ENCODE measurements around the gene TCTA. TPM values are rescaled to one million over a fixed set of nuclear protein-coding genes. Genes with fewer than 3 reads are reported as not detected.

The TCTA gene
- total and polyA plus RNA-seq, 9 of the 15 experiments (the other 6 are each of a cell fraction or from before 2014, with no cell fraction given): 4.0 to 15.4 (median 8.2) TPM

- peaks cover 15 to 17% of the 10 kb centered on the region in 2 experiments; a peak in 4 of 5 replicates for H3K4me1 ChIP-seq (replicated peaks in 1 of 2; ENCODE audit: control insufficient read depth in 2 of 2, insufficient read depth in 2 of 2, low read length in 2 of 2)
- H3K4me3 ChIP-seq: no peak overlapping the region
- TF ChIP-seq ATF1 (CRISPR knock-in tag; IDR thresholded peaks at IDR 0.05): no peak
- no peak for TF ChIP-seq ATF1 (tag; IDR thresholded peaks at IDR 0.05)
- TF ChIP-seq RBM15 (IDR thresholded peaks at IDR 0.05; ENCODE audit: insufficient read depth, low read length): no peak
- TF ChIP-seq FOXP4 (CRISPR knock-in tag; IDR thresholded peaks at IDR 0.05; ENCODE audit: borderline replicate concordance): no peak
- no peak for TF ChIP-seq ZNF507 (tag; conservative IDR thresholded peaks at IDR 0.05)
- TF ChIP-seq ZC3H8 (IDR thresholded peaks at IDR 0.05): no peak
- TF ChIP-seq ESRRA (IDR thresholded peaks at IDR 0.05; ENCODE audit: borderline replicate concordance, low read depth): no peak
- TF ChIP-seq U2AF2 (optimal IDR thresholded peaks at IDR 0.05; ENCODE audit: low read depth, low read length): no peak
- no peak for TF ChIP-seq KDM1A (IDR thresholded peaks at IDR 0.05)
- no peak for TF ChIP-seq ARID2 (IDR thresholded peaks at IDR 0.05)
- TF ChIP-seq E4F1 (CRISPR knock-in tag; IDR thresholded peaks at IDR 0.05; ENCODE audit: borderline replicate concordance): no peak
- no peak for TF ChIP-seq CHD4 (IDR thresholded peaks at IDR 0.05; ENCODE audit: insufficient read depth, insufficient replicate concordance, low read depth, low read length, poor library complexity, severe bottlenecking)
- no peak for TF ChIP-seq ARNT (IDR thresholded peaks at IDR 0.05)
- no peak for TF ChIP-seq SIN3B (IDR thresholded peaks at IDR 0.05; ENCODE audit: low read depth)
- TF ChIP-seq POLR2A (conservative IDR thresholded peaks at IDR 0.05): no peak
- no peak for TF ChIP-seq NR3C1 (CRISPR knock-in tag; IDR thresholded peaks at IDR 0.05)
- no peak for TF ChIP-seq TRIM24 (IDR thresholded peaks at IDR 0.05)
- TF ChIP-seq CCAR2 (IDR thresholded peaks at IDR 0.05; ENCODE audit: low read depth, low read length): no peak
- TF ChIP-seq MTA1 (IDR thresholded peaks at IDR 0.05; ENCODE audit: borderline replicate concordance): no peak
- no peak for TF ChIP-seq NFE2 (IDR thresholded peaks at IDR 0.05; ENCODE audit: low read depth)
- TF ChIP-seq SRF (CRISPR knock-in tag; IDR thresholded peaks at IDR 0.05): no peak
- H3K27me3 ChIP-seq (ENCODE audit: control insufficient read depth in 2 of 2, insufficient read depth in 2 of 2, low read length in 2 of 2): no peaks in the 10 kb centered on the region
- no peaks in the 10 kb centered on the region for H4K20me1 ChIP-seq (replicated peaks; ENCODE audit: control insufficient read depth, insufficient read depth, low read length)
- no peaks in the 10 kb centered on the region for H3K79me2 ChIP-seq (ENCODE audit: control insufficient read depth, insufficient read depth, low read length)
- no peaks in the 10 kb centered on the region for H3K9me3 ChIP-seq (replicated peaks; ENCODE audit: control insufficient read depth, insufficient read depth, low read depth, low read length)
- H3K27ac ChIP-seq (ENCODE audit: extremely low read depth, low read depth, low read length): no peak overlapping the region
- BruUV-seq (replicated peaks): no TSS peak
- 0 out of 2 replicates have a peak overlapping the region, but pooled peaks have one; percentile 21 for H2AFZ ChIP-seq (ENCODE audit: low read depth, low read length)
- H3K9ac ChIP-seq (ENCODE audit: insufficient read depth in 1 of 2, low read depth in 2 of 2, low read length in 2 of 2): 0 out of 4 replicates have a peak overlapping the region, but pooled peaks of 1 of the 2 experiments have one; percentile 31
- CTCF ChIA-PET (ENCODE audit: low intra/inter-chr PET ratio): no interaction called here
- WGBS (ENCODE audit: insufficient coverage, low coverage, missing lambda C conversion rate): 48% methylated on average over 4 of the region's 4 CpGs
- intact Hi-C loops (cut with micrococcal nuclease): no loop called here
- in situ Hi-C loops (cut with MboI): no loop called here
- no peak for ATAC-seq
- FAIRE-seq: no peak
- POLR2A ChIA-PET: no interaction called here
- H3K4me2 ChIP-seq (ENCODE audit: insufficient read depth, low read length): no peak overlapping the region
- DNase-seq (ENCODE audit: extremely low read depth in 1 of 4, low spot score in 3 of 4): no peak
- H3K36me3 ChIP-seq (ENCODE audit: control insufficient read depth, insufficient read depth, low read length): no peaks in the 10 kb centered on the region
- H3K9me1 ChIP-seq (ENCODE audit: control insufficient read depth, insufficient read depth, low read length): no peaks in the 10 kb centered on the region
Measured at GRCh38 chr3:49460956-49461355, 48.7 kb downstream of the TCTA start.

Data from K562 (cell line).